Fibroblast of the aortic adventitia (primary cell): Measurements from ENCODE around the gene ZNF526. TPM values are rescaled to one million over a fixed set of nuclear protein-coding genes. Genes with fewer than 3 reads are reported as not detected.

Experiments
- DNase-seq: peaks from one replicate; pipeline ENCODE4 v3.0.0-alpha.2; 2010; ENCODE audit warnings: low read depth
- H3K4me3 ChIP-seq: 2 replicates; pipeline ENCODE4 v1.5.1; 2011; ENCODE audit warnings: low read depth, mild to moderate bottlenecking, control low read depth, low read length, moderate library complexity
- total RNA-seq: library from RNA; depleted of rRNA; stranded (reverse); fragments of >200 nt; gene quantifications from 2 replicates; pipeline ENCODE4 v1.2.3, GENCODE V29; 2012; ENCODE audit warnings: low replicate concordance
- TF ChIP-seq, protein P1 (sequence below): IDR thresholded peaks from 2 replicates; pipeline ENCODE4 v1.5.1; 2011; ENCODE audit warnings: mild to moderate bottlenecking, low read length, control low read depth, inconsistent platforms; ENCODE audit not compliant: insufficient read depth

ZNF526 gene
- total RNA-seq, 1 donor, result 13.0 TPM

DNA sequence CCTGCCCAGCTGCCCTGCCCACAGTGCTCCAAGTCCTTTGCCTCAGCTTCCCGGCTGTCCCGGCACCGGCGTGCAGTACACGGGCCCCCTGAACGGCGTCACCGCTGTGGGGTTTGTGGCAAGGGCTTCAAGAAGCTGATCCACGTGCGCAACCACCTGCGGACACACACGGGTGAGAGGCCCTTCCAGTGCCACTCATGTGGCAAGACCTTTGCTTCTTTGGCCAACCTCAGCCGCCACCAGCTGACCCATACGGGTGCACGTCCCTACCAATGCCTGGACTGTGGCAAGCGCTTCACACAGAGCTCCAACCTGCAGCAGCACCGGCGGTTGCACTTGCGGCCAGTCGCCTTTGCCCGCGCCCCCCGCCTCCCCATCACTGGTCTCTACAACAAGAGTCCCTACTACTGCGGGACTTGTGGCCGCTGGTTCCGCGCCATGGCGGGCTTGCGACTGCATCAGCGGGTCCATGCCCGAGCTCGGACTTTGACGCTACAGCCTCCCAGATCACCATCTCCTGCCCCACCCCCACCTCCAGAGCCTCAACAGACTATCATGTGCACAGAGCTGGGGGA lies 5.7 kb downstream of the ZNF526 start:
- no peak for DNase-seq
- TF ChIP-seq, protein P1, sequence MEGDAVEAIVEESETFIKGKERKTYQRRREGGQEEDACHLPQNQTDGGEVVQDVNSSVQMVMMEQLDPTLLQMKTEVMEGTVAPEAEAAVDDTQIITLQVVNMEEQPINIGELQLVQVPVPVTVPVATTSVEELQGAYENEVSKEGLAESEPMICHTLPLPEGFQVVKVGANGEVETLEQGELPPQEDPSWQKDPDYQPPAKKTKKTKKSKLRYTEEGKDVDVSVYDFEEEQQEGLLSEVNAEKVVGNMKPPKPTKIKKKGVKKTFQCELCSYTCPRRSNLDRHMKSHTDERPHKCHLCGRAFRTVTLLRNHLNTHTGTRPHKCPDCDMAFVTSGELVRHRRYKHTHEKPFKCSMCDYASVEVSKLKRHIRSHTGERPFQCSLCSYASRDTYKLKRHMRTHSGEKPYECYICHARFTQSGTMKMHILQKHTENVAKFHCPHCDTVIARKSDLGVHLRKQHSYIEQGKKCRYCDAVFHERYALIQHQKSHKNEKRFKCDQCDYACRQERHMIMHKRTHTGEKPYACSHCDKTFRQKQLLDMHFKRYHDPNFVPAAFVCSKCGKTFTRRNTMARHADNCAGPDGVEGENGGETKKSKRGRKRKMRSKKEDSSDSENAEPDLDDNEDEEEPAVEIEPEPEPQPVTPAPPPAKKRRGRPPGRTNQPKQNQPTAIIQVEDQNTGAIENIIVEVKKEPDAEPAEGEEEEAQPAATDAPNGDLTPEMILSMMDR, result no peak
- H3K4me3 ChIP-seq, result no peak overlapping the region

DNA sequence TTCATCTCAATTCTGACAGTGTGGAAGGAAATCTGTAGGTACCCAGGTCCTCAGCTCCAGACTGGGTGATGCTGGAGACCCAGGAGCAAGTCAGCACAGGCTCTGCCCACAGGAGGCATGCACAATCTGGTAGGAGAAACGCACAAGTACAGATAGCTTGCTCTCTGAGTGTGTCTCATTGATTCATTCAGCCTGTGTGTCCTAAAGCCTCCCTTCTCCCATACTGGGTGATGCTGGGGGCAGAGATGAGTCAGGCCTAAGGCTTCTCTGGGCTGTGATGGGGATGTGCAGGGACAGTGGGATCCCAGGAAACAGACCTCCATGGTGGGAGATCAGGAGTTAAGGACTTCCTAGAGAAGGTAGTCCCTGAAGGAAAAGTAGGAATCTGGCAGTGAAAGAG lies 6.8 kb downstream of the ZNF526 start:
- TF ChIP-seq, protein P1, result no peak
- H3K4me3 ChIP-seq, result no peak overlapping the region
- no peak for DNase-seq

DNA sequence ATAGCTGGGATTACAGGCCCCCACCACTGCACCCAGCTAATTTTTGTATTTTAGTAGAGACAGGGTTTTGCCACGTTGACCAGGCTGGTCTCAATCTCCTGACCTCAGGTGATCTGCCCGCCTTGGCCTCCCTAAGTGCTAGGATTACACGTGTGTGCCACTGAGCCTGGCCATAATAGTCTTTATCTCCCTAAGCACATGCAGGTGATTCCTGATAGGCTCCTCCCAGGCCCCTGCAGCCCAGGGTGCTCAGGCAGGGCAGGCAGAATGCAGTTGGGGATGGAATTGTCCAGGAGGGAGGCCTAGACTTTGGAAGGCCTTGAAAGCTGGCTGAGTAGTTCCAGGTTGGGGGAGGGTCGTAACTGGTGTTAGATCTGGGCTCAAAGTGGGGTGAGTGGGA lies 8.5 kb downstream of the ZNF526 start:
- DNase-seq, result no peak
- TF ChIP-seq, protein P1, result no peak
- no peak overlapping the region for H3K4me3 ChIP-seq

DNA sequence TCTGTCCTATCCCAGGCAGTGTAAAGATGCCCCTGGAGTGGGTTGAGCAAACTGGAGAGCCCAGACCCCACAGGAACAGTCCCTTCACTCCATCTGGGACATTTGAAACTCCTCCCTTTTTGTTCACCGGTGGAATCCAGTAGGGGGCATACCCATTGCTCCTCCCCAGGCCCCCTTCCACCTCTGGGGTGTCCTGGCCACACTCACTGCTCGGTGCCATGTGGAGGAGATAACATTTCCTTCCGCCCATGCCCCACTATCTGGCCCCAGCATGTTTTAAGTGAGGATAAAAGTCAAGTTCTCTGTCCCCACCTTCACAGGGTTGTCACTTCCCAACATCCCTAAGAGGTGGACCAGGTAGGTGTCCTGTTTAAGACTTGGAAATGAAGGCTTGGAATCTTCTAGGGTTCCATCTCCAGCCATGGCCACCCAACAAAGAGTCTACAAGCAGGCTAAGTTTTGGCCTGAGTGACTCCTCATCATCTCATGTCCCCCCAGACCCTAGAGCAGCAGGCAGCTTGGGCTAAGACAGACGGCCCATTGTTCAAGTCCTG lies 9.3 kb downstream of the ZNF526 start:
- TF ChIP-seq, protein P1, result no peak
- DNase-seq, result no peak
- no peak overlapping the region for H3K4me3 ChIP-seq

DNA sequence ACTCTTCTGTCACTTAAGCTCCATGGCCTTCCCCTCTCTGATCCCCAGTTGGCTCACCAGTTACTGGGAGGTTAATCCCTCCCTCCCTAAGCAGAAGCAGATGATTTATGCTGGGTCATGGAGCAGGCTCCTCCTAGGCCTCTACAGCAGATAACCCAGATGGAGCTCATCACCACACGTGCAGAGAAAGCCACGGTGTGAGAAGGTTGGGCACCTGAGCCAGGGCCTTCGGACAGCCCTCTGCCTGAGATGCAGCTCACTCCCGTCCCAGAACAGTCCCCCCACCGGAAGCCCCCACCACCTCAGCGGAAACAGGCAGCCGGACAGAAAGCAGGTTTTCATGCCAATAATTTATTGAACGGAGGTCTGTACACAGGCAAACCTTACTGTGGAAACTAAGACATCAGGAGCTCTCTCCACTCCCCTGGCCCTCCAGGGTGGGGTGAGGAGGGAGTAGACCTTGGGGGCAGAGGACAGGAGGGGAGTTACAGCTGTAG lies 9.8 kb downstream of the ZNF526 start:
- DNase-seq, result no peak
- TF ChIP-seq, protein P1, result no peak
- no peak overlapping the region for H3K4me3 ChIP-seq

DNA sequence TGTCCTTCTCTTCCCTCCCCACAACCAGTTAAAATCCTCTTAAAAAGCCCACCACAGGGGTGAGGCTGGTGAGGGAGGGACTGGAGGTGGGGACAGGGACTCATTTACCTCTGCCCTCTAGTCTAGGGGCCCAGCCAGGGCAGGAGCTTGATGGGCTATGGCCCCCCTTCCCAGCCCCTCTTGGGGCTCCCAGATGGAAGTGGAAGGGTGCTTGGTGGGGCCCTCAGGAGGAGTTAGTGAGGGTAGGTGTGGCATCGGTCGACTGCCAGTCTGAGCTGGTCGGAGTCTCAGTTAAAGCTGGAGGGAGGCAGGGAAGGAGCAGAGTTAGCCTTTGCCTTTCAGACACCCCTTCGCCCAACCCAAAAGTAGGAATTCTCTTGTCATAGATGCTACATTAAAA lies 10.5 kb downstream of the ZNF526 start:
- DNase-seq, result no peak
- TF ChIP-seq, protein P1, result no peak

DNA sequence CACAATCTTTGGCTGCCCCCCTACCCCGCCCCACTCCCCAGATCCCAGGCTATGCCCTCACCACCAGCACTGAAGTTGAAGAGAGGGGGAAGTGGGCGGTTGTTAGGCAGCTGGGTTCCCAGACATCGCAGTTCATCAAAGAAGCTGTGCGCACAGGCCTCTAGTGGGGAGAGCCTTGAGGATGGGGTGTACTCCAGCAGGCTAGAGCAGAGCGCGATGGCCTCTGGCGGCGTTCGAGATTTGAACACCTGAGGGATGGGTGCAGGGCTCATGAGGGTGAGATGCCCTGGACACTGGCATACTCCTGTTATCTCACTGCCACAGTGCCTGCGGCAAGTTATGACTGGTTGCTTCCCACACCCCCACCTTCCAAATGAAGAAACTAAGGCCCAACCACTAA lies 12.3 kb downstream of the ZNF526 start:
- no peak overlapping the region for H3K4me3 ChIP-seq
- no peak for DNase-seq
- TF ChIP-seq, protein P1, result no peak

More for the DNA sequence above, 10.5 kb downstream of the ZNF526 start:
- H3K4me3 ChIP-seq, result no peak overlapping the region
